WTC11 (cell line): Measurements from ENCODE around the gene LTBP4. TPM values are rescaled to one million over a fixed set of nuclear protein-coding genes. Genes with fewer than 3 reads are reported as not detected.
"Not testable (repeated sequence)": the region's sequence is repeated elsewhere in the genome, so short reads cannot be mapped to it uniquely, and the experiment has no call there.

Source experiments
- ATAC-seq: fragments of 200-7000 bp; cut with Tn5 transposase; 2 replicates; pipeline ENCODE4 v1.10.0; 2021; ENCODE audit warnings: mild to moderate bottlenecking, moderate library complexity
- CTCF ChIA-PET: fragments of 300-600 bp; sonication (Branson Sonifier 250); formaldehyde crosslinking; loops from one replicate; lab custom pipeline; 2021; ENCODE audit warnings: antibody characterized with exemption; lab: Charles Lee
- POLR2A ChIA-PET: fragments of 350-600 bp; sonication (Branson Sonifier 250); formaldehyde crosslinking; loops from one replicate; lab custom pipeline; 2021; ENCODE audit warnings: antibody characterized with exemption; lab: Charles Lee
- DNase-seq: peaks from one replicate; pipeline ENCODE4 v3.0.0; 2021; ENCODE audit warnings: low spot score
- H3K27ac Mint-ChIP-seq: 2 replicates; pipeline ENCODE4 v1.8.0; 2021; ENCODE audit warnings: mixed read lengths
- H3K27me3 Mint-ChIP-seq: 2 replicates; pipeline ENCODE4 v1.8.0; 2021; ENCODE audit warnings: low read depth, mild to moderate bottlenecking, moderate library complexity, mixed read lengths
- H3K36me3 Mint-ChIP-seq: 2 replicates; pipeline ENCODE4 v1.8.0; 2021; ENCODE audit warnings: mixed read lengths
- H3K4me1 Mint-ChIP-seq: 2 replicates; pipeline ENCODE4 v1.8.0; 2022; ENCODE audit warnings: mixed read lengths
- H3K4me3 Mint-ChIP-seq: 2 replicates; pipeline ENCODE4 v1.8.0; 2021; ENCODE audit warnings: mild to moderate bottlenecking, moderate library complexity, mixed read lengths
- H3K9me3 Mint-ChIP-seq: 2 replicates; pipeline ENCODE4 v1.8.0; 2021; ENCODE audit warnings: mixed read lengths
- JAZF1 ChIP-seq: fragments of 250-450 bp; sonication (Bioruptor Pico); IDR thresholded peaks from 2 replicates; pipeline ENCODE4 v1.9.0; 2021; ENCODE audit warnings: moderate library complexity, mild to moderate bottlenecking, inconsistent platforms
- MYBL2 ChIP-seq: sonication (generic); formaldehyde crosslinking; IDR thresholded peaks from 2 replicates; pipeline ENCODE4 v1.8.1; 2023; ENCODE audit warnings: mild to moderate bottlenecking, moderate library complexity, missing genetic modification reagents
- NFYB ChIP-seq: sonication (generic); formaldehyde crosslinking; conservative IDR thresholded peaks from 2 replicates; pipeline ENCODE4 v1.8.0; 2022; ENCODE audit warnings: low read depth, missing genetic modification reagents
- NR2C2 ChIP-seq: sonication (generic); formaldehyde crosslinking; IDR thresholded peaks from 2 replicates; pipeline ENCODE4 v1.8.0; 2022; ENCODE audit warnings: mild to moderate bottlenecking, missing genetic modification reagents
- ZNF396 ChIP-seq: fragments of 250-450 bp; sonication (Bioruptor Pico); IDR thresholded peaks from 2 replicates; pipeline ENCODE4 v1.8.0; 2021; ENCODE audit warnings: mild to moderate bottlenecking, moderate library complexity, borderline replicate concordance
- total RNA-seq: library from RNA; stranded (reverse); gene quantifications from 3 replicates; pipeline ENCODE4 v1.2.3, GENCODE V29; 2021
- TF ChIP-seq, protein P1 (sequence below): fragments of 250-450 bp; sonication (Bioruptor Pico); conservative IDR thresholded peaks from 2 replicates; pipeline ENCODE4 v1.9.0; 2021; ENCODE audit warnings: mild to moderate bottlenecking
- TF ChIP-seq, protein P2 (sequence below): sonication (generic); formaldehyde crosslinking; IDR thresholded peaks from 2 replicates; pipeline ENCODE4 v1.8.0; 2022; ENCODE audit warnings: mild to moderate bottlenecking, missing genetic modification reagents
- TF ChIP-seq, protein P3 (sequence below): sonication (generic); formaldehyde crosslinking; IDR thresholded peaks from 2 replicates; pipeline ENCODE4 v1.8.1; 2023; ENCODE audit warnings: mild to moderate bottlenecking, moderate library complexity, missing genetic modification reagents
- TF ChIP-seq, protein P4 (sequence below): fragments of 250-450 bp; sonication (Bioruptor Pico); IDR thresholded peaks from 2 replicates; pipeline ENCODE4 v1.9.0; 2021; ENCODE audit warnings: mild to moderate bottlenecking
- TF ChIP-seq, protein P5 (sequence below): sonication (generic); formaldehyde crosslinking; conservative IDR thresholded peaks from 2 replicates; pipeline ENCODE4 v1.8.1; 2022; ENCODE audit warnings: mild to moderate bottlenecking, missing genetic modification reagents
- TF ChIP-seq, protein P6 (sequence below): sonication (generic); formaldehyde crosslinking; IDR thresholded peaks from 2 replicates; pipeline ENCODE4 v1.8.1; 2023; ENCODE audit warnings: mild to moderate bottlenecking, missing genetic modification reagents, moderate library complexity
- TF ChIP-seq, protein P7 (sequence below): sonication (generic); formaldehyde crosslinking; IDR thresholded peaks from 2 replicates; pipeline ENCODE4 v1.8.0; 2022; ENCODE audit warnings: mild to moderate bottlenecking, missing genetic modification reagents

The LTBP4 gene
- total RNA-seq, 1 experiment from 2014 or later: 125 TPM

DNA sequence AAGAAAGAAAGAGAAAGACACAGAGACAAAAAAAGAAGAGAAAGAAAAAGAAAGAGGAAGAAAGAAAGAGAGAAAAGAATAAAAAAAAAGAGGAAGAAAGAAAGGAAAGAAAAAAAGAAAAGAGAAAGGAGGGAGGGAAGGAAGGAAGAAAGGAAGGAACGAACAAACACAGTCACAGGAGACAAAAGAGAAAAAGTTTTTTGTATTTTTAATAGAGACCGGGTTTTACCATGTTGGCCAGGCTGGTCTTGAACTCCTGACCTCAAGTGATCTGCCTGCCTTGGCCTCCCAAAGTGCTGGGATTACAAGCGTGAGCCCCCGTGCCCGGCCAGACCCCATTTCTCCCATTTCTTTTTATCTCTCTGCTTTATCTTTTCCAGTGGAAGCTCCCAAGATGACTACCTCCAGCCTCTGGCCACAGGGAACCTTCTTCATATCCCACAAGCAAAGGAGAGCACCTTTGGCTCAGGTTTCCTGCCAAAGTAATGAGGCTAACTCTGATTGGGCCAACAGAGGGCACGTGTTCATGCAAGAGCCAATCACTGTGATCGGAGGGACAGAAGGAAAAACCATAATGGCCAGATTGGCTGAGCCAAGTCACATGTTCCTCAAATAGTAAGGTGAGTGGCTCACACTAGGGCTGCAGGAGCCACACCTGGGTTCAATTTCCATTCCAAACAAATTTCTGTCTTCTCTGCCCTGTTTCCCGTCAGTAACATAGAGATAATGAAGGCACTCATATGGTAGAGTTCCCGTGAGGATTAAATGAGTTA, 48.9 kb downstream of the LTBP4 start:
- POLR2A ChIA-PET, ATAC-seq: not testable (repeated sequence)
- CTCF ChIA-PET: interaction anchor here (1.2 to 2.2 kb wide), 2 partner anchors 12 to 13 kb away, joined by 4 to 8 read pairs; no protein-coding TSS in a partner anchor

DNA sequence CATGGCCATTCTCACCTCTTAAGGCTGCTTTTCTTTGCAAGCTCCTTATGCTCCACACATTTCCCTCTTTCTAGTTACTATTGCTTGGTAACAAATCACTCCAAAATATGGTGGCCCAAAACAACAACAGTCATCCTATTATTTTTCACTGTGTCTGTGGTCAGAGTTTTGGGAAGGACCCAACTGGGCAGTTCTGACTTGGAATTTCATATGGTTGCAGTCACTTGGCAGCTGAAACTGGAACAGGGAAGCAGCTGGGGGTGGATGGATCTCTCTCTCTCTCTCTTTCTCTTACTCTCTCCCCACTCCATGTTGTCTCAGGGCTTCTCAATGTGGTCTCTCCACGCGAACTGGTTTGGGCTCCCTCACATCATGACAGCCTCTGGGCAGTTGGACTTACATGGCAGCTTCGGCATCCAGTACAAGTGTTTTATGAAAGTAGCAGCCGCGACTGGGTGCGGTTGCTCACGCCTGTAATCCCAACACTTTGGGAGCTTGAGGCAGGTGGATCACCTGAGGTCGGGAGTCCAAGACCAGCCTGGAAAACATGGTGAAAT, 49.7 kb downstream of the LTBP4 start:
- no peak overlapping the region for H3K4me3 Mint-ChIP-seq
- H3K9me3 Mint-ChIP-seq: peaks cover 7% of the 10 kb centered on the region
- H3K4me1 Mint-ChIP-seq: no peaks in the 10 kb centered on the region
- no peak overlapping the region for H3K27ac Mint-ChIP-seq
- DNase-seq (no peak), ATAC-seq (no peak)
- CTCF ChIA-PET: interaction anchor here (1.2 to 2.2 kb wide), 2 partner anchors 11 to 12 kb away, joined by 4 to 8 read pairs; no protein-coding TSS in a partner anchor
- H3K27me3 Mint-ChIP-seq: peaks cover 12% of the 10 kb centered on the region
- TF ChIP-seq, protein P1, sequence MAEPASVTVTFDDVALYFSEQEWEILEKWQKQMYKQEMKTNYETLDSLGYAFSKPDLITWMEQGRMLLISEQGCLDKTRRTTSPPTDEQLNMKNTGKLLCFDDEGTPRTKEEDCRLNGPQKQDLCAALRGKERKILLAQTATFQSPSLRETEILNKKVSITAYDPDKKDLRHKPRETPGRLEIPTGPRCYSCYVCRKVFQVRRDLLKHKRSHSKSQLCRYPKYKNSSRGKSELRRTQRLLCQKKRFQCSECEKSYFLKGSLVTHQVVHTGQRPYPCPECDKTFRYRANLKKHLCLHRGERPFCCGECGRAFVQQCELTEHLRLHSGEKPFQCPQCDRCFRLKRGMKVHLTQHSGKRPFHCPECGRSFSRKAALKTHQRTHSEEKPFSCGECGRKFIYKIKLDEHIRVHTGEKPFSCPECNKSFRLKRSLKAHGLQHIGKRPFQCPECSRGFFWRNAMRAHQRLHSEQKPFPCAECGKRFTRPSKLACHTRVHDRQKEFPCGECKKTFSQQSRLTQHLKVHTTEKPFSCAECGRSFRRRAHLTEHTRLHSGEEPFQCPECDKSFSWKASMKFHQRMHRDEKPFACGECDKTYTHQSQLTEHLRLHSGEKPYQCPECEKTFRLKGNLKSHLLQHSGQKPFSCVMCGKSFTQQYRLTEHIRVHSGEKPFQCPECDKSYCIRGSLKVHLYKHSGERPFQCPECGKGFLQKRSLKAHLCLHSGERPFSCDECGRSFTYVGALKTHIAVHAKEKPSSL (CRISPR knock-in tag): no peak
- TF ChIP-seq, protein P2, sequence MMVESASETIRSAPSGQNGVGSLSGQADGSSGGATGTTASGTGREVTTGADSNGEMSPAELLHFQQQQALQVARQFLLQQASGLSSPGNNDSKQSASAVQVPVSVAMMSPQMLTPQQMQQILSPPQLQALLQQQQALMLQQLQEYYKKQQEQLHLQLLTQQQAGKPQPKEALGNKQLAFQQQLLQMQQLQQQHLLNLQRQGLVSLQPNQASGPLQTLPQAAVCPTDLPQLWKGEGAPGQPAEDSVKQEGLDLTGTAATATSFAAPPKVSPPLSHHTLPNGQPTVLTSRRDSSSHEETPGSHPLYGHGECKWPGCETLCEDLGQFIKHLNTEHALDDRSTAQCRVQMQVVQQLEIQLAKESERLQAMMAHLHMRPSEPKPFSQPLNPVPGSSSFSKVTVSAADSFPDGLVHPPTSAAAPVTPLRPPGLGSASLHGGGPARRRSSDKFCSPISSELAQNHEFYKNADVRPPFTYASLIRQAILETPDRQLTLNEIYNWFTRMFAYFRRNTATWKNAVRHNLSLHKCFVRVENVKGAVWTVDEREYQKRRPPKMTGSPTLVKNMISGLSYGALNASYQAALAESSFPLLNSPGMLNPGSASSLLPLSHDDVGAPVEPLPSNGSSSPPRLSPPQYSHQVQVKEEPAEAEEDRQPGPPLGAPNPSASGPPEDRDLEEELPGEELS: no peak
- no peak for TF ChIP-seq JAZF1 (CRISPR knock-in tag)
- TF ChIP-seq, protein P3, sequence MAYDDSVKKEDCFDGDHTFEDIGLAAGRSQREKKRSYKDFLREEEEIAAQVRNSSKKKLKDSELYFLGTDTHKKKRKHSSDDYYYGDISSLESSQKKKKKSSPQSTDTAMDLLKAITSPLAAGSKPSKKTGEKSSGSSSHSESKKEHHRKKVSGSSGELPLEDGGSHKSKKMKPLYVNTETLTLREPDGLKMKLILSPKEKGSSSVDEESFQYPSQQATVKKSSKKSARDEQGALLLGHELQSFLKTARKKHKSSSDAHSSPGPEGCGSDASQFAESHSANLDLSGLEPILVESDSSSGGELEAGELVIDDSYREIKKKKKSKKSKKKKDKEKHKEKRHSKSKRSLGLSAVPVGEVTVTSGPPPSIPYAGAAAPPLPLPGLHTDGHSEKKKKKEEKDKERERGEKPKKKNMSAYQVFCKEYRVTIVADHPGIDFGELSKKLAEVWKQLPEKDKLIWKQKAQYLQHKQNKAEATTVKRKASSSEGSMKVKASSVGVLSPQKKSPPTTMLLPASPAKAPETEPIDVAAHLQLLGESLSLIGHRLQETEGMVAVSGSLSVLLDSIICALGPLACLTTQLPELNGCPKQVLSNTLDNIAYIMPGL (CRISPR knock-in tag): no peak
- TF ChIP-seq ZNF396: no peak
- TF ChIP-seq, protein P4, sequence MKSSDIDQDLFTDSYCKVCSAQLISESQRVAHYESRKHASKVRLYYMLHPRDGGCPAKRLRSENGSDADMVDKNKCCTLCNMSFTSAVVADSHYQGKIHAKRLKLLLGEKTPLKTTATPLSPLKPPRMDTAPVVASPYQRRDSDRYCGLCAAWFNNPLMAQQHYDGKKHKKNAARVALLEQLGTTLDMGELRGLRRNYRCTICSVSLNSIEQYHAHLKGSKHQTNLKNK (CRISPR knock-in tag): no peak
- TF ChIP-seq NR2C2 (CRISPR knock-in tag): no peak
- no peak for TF ChIP-seq MYBL2 (CRISPR knock-in tag)
- TF ChIP-seq, protein P5, sequence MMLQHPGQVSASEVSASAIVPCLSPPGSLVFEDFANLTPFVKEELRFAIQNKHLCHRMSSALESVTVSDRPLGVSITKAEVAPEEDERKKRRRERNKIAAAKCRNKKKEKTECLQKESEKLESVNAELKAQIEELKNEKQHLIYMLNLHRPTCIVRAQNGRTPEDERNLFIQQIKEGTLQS (CRISPR knock-in tag): no peak
- POLR2A ChIA-PET: no interaction called here
- H3K36me3 Mint-ChIP-seq: peaks cover 7% of the 10 kb centered on the region

More for the DNA sequence above, 48.9 kb downstream of the LTBP4 start:
- H3K4me3 Mint-ChIP-seq, H3K36me3 Mint-ChIP-seq, H3K27ac Mint-ChIP-seq, H3K4me1 Mint-ChIP-seq, DNase-seq, H3K9me3 Mint-ChIP-seq: not testable (repeated sequence)
- H3K27me3 Mint-ChIP-seq: peaks cover 12% of the 10 kb centered on the region
- TF ChIP-seq, protein P6, sequence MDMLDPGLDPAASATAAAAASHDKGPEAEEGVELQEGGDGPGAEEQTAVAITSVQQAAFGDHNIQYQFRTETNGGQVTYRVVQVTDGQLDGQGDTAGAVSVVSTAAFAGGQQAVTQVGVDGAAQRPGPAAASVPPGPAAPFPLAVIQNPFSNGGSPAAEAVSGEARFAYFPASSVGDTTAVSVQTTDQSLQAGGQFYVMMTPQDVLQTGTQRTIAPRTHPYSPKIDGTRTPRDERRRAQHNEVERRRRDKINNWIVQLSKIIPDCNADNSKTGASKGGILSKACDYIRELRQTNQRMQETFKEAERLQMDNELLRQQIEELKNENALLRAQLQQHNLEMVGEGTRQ: peak; percentile 77
- peak; percentile 81 for TF ChIP-seq NFYB (CRISPR knock-in tag)
- TF ChIP-seq, protein P7, sequence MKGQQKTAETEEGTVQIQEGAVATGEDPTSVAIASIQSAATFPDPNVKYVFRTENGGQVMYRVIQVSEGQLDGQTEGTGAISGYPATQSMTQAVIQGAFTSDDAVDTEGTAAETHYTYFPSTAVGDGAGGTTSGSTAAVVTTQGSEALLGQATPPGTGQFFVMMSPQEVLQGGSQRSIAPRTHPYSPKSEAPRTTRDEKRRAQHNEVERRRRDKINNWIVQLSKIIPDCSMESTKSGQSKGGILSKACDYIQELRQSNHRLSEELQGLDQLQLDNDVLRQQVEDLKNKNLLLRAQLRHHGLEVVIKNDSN (CRISPR knock-in tag): peak; percentile 43; the same call in 1 of the 2 replicates

DNA sequence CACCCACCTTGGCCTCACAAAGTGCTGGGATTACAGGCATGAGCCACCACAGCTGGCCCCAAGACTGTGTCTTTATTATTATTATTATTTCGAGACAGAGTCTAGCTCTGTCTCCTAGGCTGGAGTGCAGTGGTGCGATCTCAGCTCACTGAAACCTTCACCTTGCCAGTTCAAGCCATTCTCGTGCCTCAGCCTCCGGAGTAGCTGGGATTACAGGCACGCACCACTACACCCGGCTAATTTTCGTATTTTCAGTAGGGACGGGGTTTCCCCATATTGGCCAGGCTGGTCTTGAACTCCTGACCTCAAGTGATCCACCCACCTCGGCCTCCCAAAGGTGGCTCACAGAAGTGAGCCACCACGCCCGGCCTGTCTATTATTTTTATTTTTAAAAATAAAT, 51.1 kb downstream of the LTBP4 start:
- H3K27ac Mint-ChIP-seq, H3K4me3 Mint-ChIP-seq, POLR2A ChIA-PET, H3K36me3 Mint-ChIP-seq, ATAC-seq, H3K4me1 Mint-ChIP-seq, DNase-seq, H3K9me3 Mint-ChIP-seq: not testable (repeated sequence)
- CTCF ChIA-PET: interaction anchor here (2.1 to 2.2 kb wide), 2 partner anchors 11 to 17 kb away, joined by 6 to 8 read pairs; no protein-coding TSS in a partner anchor
- peaks cover 12% of the 10 kb centered on the region for H3K27me3 Mint-ChIP-seq

DNA sequence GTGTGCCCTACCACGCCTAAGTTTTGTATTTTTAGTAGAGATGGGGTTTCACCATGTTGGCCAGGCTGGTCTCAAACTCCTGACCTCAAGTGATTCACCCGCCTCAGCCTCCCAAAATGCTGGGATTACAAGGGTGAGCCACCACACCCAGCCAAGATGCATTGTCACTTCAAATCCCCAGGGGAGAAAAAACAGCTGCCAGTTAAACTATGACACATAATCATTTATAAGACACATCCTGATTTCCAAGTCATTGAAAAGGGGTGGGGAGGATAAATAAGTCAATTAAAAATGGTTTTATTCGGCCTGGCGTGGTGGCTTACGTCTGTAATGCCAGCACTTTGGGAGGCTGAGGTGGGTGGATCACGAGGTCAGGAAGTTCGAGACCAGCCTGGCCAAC, 54.5 kb downstream of the LTBP4 start:
- H3K4me3 Mint-ChIP-seq, ATAC-seq, H3K27ac Mint-ChIP-seq, H3K4me1 Mint-ChIP-seq, H3K36me3 Mint-ChIP-seq, H3K9me3 Mint-ChIP-seq, CTCF ChIA-PET, POLR2A ChIA-PET, DNase-seq, H3K27me3 Mint-ChIP-seq: not testable (repeated sequence)
